ENCODE measurements around the gene LRRC10B. TPM values are rescaled to one million over a fixed set of nuclear protein-coding genes. Genes with fewer than 3 reads are reported as not detected.
A peak's percentile ranks its signal among the peaks of the same experiment; 100 is the strongest.
"Not testable (repeated sequence)": the region's sequence is repeated elsewhere in the genome, so short reads cannot be mapped to it uniquely, and the experiment has no call there.

LRRC10B gene
- total RNA-seq: not detected

GRCh38 chr11:61507962-61508861 lies at the start of gene LRRC10B:
Gene LRRC10B (plus strand): TSS chr11:61508749. CDS start chr11:61508999, 250 bp downstream.
- H3K4me1 Mint-ChIP-seq: peaks cover 4% of the 10 kb centered on the region
- no peaks in the 10 kb centered on the region for H3K9me3 Mint-ChIP-seq
- H3K4me3 Mint-ChIP-seq: no peak within 1 kb of the TSS
- peak; percentile 62 for DNase-seq
- no peak within 1 kb of the TSS for H3K27ac Mint-ChIP-seq
- H3K36me3 Mint-ChIP-seq: no peaks in the 10 kb centered on the region
- peaks cover 55% of the 10 kb centered on the region for H3K27me3 Mint-ChIP-seq

- no peak overlapping the region for H3K4me3 Mint-ChIP-seq
- DNase-seq: no peak
- no peaks in the 10 kb centered on the region for H3K36me3 Mint-ChIP-seq
- no peak overlapping the region for H3K27ac Mint-ChIP-seq
- H3K27me3 Mint-ChIP-seq: no peaks in the 10 kb centered on the region
- H3K4me1 Mint-ChIP-seq: no peaks in the 10 kb centered on the region
- H3K9me3 Mint-ChIP-seq: no peaks in the 10 kb centered on the region
These were observed 48.1 kb upstream of the LRRC10B start for GRCh38 chr11:61460474-61460881.

- no peak for DNase-seq
- no peak overlapping the region for H3K4me3 Mint-ChIP-seq
- no peak overlapping the region for H3K27ac Mint-ChIP-seq
- no peaks in the 10 kb centered on the region for H3K9me3 Mint-ChIP-seq
- H3K36me3 Mint-ChIP-seq: no peaks in the 10 kb centered on the region
- H3K27me3 Mint-ChIP-seq: no peaks in the 10 kb centered on the region
- no peaks in the 10 kb centered on the region for H3K4me1 Mint-ChIP-seq
These were observed 47.6 kb upstream of the LRRC10B start for GRCh38 chr11:61460986-61461385.

GRCh38 chr11:61467602-61468001 lies 40.9 kb upstream of the LRRC10B start:
- not testable (repeated sequence) for H3K4me1 Mint-ChIP-seq, DNase-seq, H3K27ac Mint-ChIP-seq, H3K9me3 Mint-ChIP-seq, H3K4me3 Mint-ChIP-seq, H3K27me3 Mint-ChIP-seq, H3K36me3 Mint-ChIP-seq

DNA sequence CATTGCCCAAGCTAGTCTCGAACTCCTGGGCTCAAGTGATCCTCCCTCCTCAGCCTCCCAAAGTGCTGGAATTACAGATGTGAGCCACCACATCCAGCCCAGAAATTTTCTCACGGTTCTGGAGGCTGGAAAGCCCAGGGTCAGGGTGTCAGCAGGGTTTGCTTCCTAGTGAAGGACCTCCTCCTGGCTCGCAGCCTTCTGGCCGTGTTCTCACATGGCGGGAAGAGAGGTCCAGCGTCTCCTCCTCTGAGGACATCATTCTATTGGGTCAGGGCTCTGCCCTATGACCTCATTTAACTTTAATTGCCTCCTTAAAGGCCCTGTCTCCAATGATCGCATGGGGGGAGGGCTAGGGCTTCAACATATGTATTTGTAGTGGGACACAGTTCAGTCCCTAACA lies 40.5 kb upstream of the LRRC10B start:
- no peak for DNase-seq
- Mint-ChIP-seq H3K4me1 (no peaks in the 10 kb centered on the region), H3K36me3 (peaks cover 4% of the 10 kb centered on the region), H3K9me3 (no peaks in the 10 kb centered on the region), H3K27ac (no peak overlapping the region), H3K4me3 (no peak overlapping the region), H3K27me3 (no peaks in the 10 kb centered on the region)

DNA sequence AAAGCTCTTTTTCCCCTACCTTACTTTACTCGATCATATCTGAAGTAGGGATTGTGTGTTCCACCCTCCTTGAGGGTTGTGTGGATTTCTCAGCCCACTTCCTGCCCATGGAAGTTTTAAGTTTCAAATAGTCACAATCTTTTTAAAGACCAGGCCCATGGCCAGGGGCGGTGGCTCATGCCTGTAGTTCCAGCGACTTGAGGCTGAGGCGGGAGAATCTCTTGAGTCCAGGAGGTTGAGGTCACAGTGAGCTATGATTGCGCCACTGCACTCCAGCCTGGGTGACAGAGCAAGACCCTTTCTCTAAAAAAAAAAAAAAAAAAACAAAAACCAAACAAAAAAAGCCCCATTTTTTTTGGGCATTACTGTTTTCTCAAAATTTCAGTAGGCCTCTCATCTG lies 36.3 kb upstream of the LRRC10B start:
- Mint-ChIP-seq H3K27me3 (no peaks in the 10 kb centered on the region), H3K9me3 (no peaks in the 10 kb centered on the region), H3K4me3 (no peak overlapping the region), H3K27ac (no peak overlapping the region), H3K4me1 (peaks cover 3% of the 10 kb centered on the region), H3K36me3 (peaks cover 6% of the 10 kb centered on the region)
- no peak for DNase-seq

DNA sequence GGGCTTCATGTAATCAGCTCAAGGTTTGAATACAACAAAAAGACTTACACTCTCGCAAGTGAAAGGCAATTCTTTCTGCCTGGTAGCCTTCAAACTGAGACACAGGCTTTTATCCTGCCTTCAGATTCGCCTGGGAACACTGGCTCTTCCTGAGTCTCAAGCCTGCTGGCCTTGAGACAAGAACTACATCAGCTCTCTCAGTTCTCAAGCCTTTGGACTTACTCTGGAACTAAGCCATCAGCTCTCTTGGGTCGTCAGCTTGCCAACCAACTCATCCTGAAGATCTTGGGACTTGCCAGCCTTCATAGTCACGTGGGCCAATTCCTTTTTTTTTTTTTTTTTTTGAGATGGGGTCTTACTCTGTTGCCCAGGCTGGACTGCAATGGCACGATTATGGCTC lies 35.7 kb upstream of the LRRC10B start:
- Mint-ChIP-seq H3K9me3 (no peaks in the 10 kb centered on the region), H3K4me3 (no peak overlapping the region), H3K4me1 (peaks cover 3% of the 10 kb centered on the region), H3K27ac (no peak overlapping the region), H3K27me3 (no peaks in the 10 kb centered on the region), H3K36me3 (peaks cover 2% of the 10 kb centered on the region)
- no peak for DNase-seq

- H3K4me3 Mint-ChIP-seq: no peak overlapping the region
- DNase-seq: no peak
- no peak overlapping the region for H3K27ac Mint-ChIP-seq
- H3K36me3 Mint-ChIP-seq: peaks cover 2% of the 10 kb centered on the region
- peaks cover 3% of the 10 kb centered on the region for H3K4me1 Mint-ChIP-seq
- H3K9me3 Mint-ChIP-seq: no peaks in the 10 kb centered on the region
- no peaks in the 10 kb centered on the region for H3K27me3 Mint-ChIP-seq
These were observed 35.1 kb upstream of the LRRC10B start for GRCh38 chr11:61473370-61474012.

DNA sequence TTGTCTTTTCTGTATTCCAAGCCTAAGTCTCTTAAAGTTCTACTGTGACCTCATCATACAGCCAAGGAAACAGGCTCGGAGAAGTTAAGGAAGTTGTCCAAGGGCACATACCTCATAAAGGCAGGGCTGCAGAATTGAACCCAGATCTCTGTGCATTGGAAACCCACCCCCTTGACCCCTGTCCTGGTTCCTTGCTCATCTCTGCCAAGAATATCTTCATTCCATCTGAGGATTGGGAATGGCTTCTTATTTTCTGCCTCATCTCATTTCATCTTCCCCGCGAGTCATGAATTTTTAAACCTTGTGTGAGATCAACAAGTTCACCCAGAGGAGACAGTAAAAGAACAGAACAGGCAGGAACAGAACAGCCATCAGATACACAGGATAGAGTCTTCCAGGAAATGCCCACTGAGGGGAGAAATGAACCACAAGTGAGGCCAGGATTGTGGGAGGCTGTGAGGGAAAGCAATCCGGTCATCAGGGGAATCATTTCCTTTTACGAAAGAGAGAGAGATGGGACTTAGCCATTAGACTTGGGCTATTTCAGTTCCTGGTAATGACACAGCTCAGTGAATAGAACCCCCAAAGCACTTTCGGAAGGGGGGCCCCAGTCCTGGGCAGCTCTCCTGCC lies 34.4 kb upstream of the LRRC10B start:
- H3K4me1 Mint-ChIP-seq: peaks cover 3% of the 10 kb centered on the region
- H3K36me3 Mint-ChIP-seq: peaks cover 2% of the 10 kb centered on the region
- H3K9me3 Mint-ChIP-seq: no peaks in the 10 kb centered on the region
- no peak for DNase-seq
- no peaks in the 10 kb centered on the region for H3K27me3 Mint-ChIP-seq
- no peak overlapping the region for H3K4me3 Mint-ChIP-seq
- no peak overlapping the region for H3K27ac Mint-ChIP-seq

DNA sequence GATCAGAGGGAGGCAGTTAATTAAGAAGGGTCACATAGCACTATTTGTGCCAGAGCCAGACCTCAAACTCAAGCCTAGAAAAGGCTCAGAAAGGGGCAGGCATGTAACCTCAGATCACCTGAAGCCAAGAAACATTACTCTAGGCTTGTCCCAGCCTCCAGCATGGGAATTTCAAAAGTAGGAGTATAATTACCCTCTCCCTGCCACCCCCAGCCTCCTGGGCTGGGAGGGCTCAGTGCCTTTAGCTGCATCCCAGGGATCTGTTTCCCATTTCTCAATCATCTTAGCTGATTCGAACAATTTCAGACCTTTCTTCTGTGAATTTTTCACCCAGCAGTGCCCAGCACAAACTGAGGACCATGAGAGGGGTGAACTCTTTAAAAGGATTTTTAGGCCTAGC lies 33.1 kb upstream of the LRRC10B start:
- Mint-ChIP-seq H3K36me3 (peaks cover 2% of the 10 kb centered on the region), H3K9me3 (no peaks in the 10 kb centered on the region)
- DNase-seq: no peak

GRCh38 chr11:61476371-61476770 lies 32.2 kb upstream of the LRRC10B start:
- no peak overlapping the region for H3K27ac Mint-ChIP-seq
- no peak overlapping the region for H3K4me3 Mint-ChIP-seq
- H3K36me3 Mint-ChIP-seq: peaks cover 2% of the 10 kb centered on the region
- no peaks in the 10 kb centered on the region for H3K27me3 Mint-ChIP-seq
- H3K4me1 Mint-ChIP-seq: peaks cover 3% of the 10 kb centered on the region
- no peak for DNase-seq
- no peaks in the 10 kb centered on the region for H3K9me3 Mint-ChIP-seq

More for the DNA sequence above, 33.1 kb upstream of the LRRC10B start:
- Mint-ChIP-seq H3K27ac (no peak overlapping the region), H3K4me3 (no peak overlapping the region), H3K27me3 (no peaks in the 10 kb centered on the region), H3K4me1 (peaks cover 3% of the 10 kb centered on the region)

DNA sequence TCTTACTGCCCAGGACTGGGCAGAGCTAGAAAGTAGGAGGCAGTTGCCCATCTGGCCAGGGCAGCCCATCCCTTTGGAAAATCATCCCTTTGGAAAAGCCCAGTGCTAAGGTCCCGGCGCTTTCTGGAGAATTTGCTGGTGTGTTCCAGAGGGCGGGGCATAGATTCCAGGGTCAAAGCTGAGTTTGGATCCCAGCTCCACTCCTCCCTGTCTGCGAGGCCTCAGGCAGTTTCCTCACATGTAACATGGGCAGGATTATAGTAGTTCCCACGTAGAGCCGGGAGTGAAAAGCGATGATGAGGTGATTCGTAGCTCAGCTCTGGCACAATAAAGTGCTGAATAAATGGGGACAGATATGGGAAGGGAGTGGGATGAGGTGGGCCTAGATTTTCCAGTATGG lies 31.4 kb upstream of the LRRC10B start:
- DNase-seq: no peak
- Mint-ChIP-seq H3K4me3 (no peak overlapping the region), H3K27me3 (no peaks in the 10 kb centered on the region), H3K36me3 (peaks cover 2% of the 10 kb centered on the region), H3K4me1 (peaks cover 3% of the 10 kb centered on the region), H3K9me3 (no peaks in the 10 kb centered on the region), H3K27ac (no peak overlapping the region)

GRCh38 chr11:61477727-61478148 lies 30.8 kb upstream of the LRRC10B start:
- Mint-ChIP-seq H3K27ac (no peak overlapping the region), H3K36me3 (peaks cover 2% of the 10 kb centered on the region), H3K9me3 (no peaks in the 10 kb centered on the region), H3K27me3 (no peaks in the 10 kb centered on the region), H3K4me3 (no peak overlapping the region), H3K4me1 (peaks cover 3% of the 10 kb centered on the region)
- peak; percentile 52 for DNase-seq

- not testable (repeated sequence) for H3K4me3 Mint-ChIP-seq, H3K4me1 Mint-ChIP-seq, H3K27me3 Mint-ChIP-seq, H3K9me3 Mint-ChIP-seq, H3K27ac Mint-ChIP-seq, H3K36me3 Mint-ChIP-seq, DNase-seq
These were observed 29.0 kb upstream of the LRRC10B start for GRCh38 chr11:61479360-61480058.
